Keratinocyte (primary cell): ENCODE results near the gene OR2T8. TPM values are rescaled to one million over a fixed set of nuclear protein-coding genes. Genes with fewer than 3 reads are reported as not detected.
A peak's percentile ranks its signal among the peaks of the same experiment; 100 is the strongest.

Experiments
- DNase-seq: peaks from one replicate; pipeline ENCODE4 v3.0.0-alpha.2; 2011; ENCODE audit warnings: low read depth, missing footprints, low spot score
- FAIRE-seq: peaks from 2 replicates; lab custom pipeline; 2011; peaks lifted over from hg19 to GRCh38; lab: Jason Lieb, UNC
- H2AFZ ChIP-seq: 2 replicates; pipeline ENCODE4 v1.6.0; 2012; ENCODE audit warnings: low read length, control low read depth, inconsistent platforms; ENCODE audit not compliant: control insufficient read depth
- H3K27ac ChIP-seq: 2 replicates; pipeline ENCODE4 v1.5.1; 2011; ENCODE audit warnings: low read length; ENCODE audit not compliant: control insufficient read depth, insufficient read depth
- H3K27me3 ChIP-seq: 3 replicates; pipeline ENCODE4 v1.6.0; 2011; ENCODE audit warnings: low read length; ENCODE audit not compliant: control insufficient read depth, insufficient read depth; ENCODE audit errors: extremely low read depth
- H3K36me3 ChIP-seq, 2 experiments: 2 replicates in 1 of 2; 3 replicates in 1 of 2; pipeline ENCODE4 v1.5.1; 2011; ENCODE audit warnings: low read length in 2 of 2, mild to moderate bottlenecking in 1 of 2; ENCODE audit not compliant: control insufficient read depth in 2 of 2, insufficient read depth in 2 of 2; ENCODE audit errors: extremely low read depth in 1 of 2
- H3K4me1 ChIP-seq: 3 replicates; pipeline ENCODE4 v1.5.1; 2011; ENCODE audit warnings: low read length; ENCODE audit not compliant: control insufficient read depth, insufficient read depth; ENCODE audit errors: extremely low read depth
- H3K4me2 ChIP-seq: 3 replicates; pipeline ENCODE4 v1.6.0; 2011; ENCODE audit warnings: low read depth, low read length; ENCODE audit not compliant: control insufficient read depth, insufficient read depth; ENCODE audit errors: extremely low read depth
- H3K4me3 ChIP-seq, 3 experiments: fragments of 200-600 bp in 1 of 3; sonication (generic) in 1 of 3; 2 replicates in 2 of 3; 3 replicates in 1 of 3; pipeline ENCODE4 v1.5.1; 2011 to 2016; ENCODE audit warnings: low read length in 3 of 3, mild to moderate bottlenecking in 3 of 3, control low read depth in 2 of 3, inconsistent platforms in 1 of 3, low read depth in 1 of 3, mixed read lengths in 1 of 3, mixed run types in 1 of 3, moderate library complexity in 1 of 3; ENCODE audit not compliant: control insufficient read depth in 2 of 3, insufficient read depth in 2 of 3; ENCODE audit errors: extremely low read depth in 1 of 3
- H3K79me2 ChIP-seq: 2 replicates; pipeline ENCODE4 v1.6.0; 2012; ENCODE audit warnings: low read length; ENCODE audit not compliant: control insufficient read depth, insufficient read depth
- H3K9ac ChIP-seq: 3 replicates; pipeline ENCODE4 v1.6.0; 2011; ENCODE audit warnings: low read length; ENCODE audit not compliant: control insufficient read depth, insufficient read depth; ENCODE audit errors: extremely low read depth
- H3K9me1 ChIP-seq: 3 replicates; pipeline ENCODE4 v1.6.0; 2011; ENCODE audit warnings: low read length; ENCODE audit not compliant: control insufficient read depth, insufficient read depth; ENCODE audit errors: extremely low read depth
- H3K9me3 ChIP-seq: 2 replicates; pipeline ENCODE4 v1.5.1; 2012; ENCODE audit warnings: low read depth, low read length; ENCODE audit not compliant: control insufficient read depth
- H4K20me1 ChIP-seq: 3 replicates; pipeline ENCODE4 v1.6.0; 2011; ENCODE audit warnings: low read length; ENCODE audit not compliant: control insufficient read depth, insufficient read depth; ENCODE audit errors: extremely low read depth
- CTCF ChIP-seq, 3 experiments: IDR thresholded peaks in 1 of 3; conservative IDR thresholded peaks in 1 of 3; optimal IDR thresholded peaks in 1 of 3; 2 replicates in 2 of 3; 3 replicates in 1 of 3; pipeline versions ENCODE3 to v1.5.1; 2011; ENCODE audit warnings: low read length in 3 of 3, mild to moderate bottlenecking in 3 of 3, moderate library complexity in 2 of 3, control low read depth in 1 of 3, inconsistent platforms in 1 of 3; ENCODE audit not compliant: insufficient read depth in 2 of 3; ENCODE audit errors: extremely low read depth in 1 of 3
- EZH2 ChIP-seq: IDR thresholded peaks from one replicate; pipeline ENCODE4 v1.6.1; 2012; ENCODE audit warnings: inconsistent platforms, mild to moderate bottlenecking, low read length, moderate library complexity
- dilution Hi-C: fragments of 300-500 bp; cut with MboI; formaldehyde crosslinking; loops from one replicate; pipeline ENCODE4 v1.7.0; 2020; ENCODE audit warnings: low sequenced_read_pairs; ENCODE audit not compliant: extremely low pct_ligation_motif_present
- polyA plus RNA-seq, 5 experiments: library from polyadenylated mRNA; depleted of rRNA in 3 of 5; stranded (reverse) in 3 of 5; stranded (forward) in 1 of 5; unstranded in 1 of 5; fragments of >200 nt; gene quantifications; 1 replicate in 1 of 5; 2 replicates in 3 of 5; 3 replicates in 1 of 5; pipeline versions ENCODE4 v1.2.1 to v1.2.3, GENCODE V29; 2011 to 2012; ENCODE audit warnings: missing spikeins in 2 of 5, low read depth in 1 of 5, low replicate concordance in 1 of 5

Gene OR2T8
- polyA plus RNA-seq, 1 donor (not counting 4 experiments of a cell fraction or from before 2014, with no cell fraction given), result not detected

DNA sequence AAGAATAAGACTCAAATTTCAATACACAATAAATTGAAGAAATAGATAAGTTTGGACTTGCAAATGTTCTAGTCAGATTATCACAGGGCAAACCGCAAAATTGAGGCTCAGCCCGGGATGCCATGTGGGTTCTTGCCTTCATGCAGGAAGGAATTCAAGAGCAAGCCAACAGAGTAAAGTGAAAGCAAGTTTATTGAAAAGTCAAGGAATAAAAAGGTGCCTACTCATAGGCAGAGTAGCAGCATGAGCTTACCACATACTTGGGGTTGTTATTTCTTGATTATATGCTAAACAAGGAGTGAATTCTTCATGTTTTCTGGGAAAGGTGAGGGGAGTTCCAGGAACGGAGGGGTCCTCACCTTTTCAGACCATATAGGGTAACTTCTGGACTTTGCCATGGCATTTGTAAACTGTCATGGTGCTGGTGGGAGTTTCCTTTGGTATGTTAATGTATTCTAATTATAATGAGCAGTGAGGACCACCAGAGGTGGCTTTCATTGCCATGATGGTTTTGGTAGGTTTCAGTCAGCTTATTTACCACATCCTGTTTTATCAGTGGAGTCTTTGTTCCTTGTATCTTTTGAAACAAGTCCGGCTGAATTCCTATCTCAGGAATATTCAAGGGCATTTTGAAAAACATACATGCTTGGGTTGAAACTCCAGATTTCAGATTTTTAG, 43.0 kb downstream of the OR2T8 start:
- TF ChIP-seq EZH2 (no peak), CTCF (optimal IDR thresholded peaks at IDR 0.05 in 1 of 3, IDR thresholded peaks at IDR 0.05 in 1 of 3, conservative IDR thresholded peaks at IDR 0.05 in 1 of 3; ENCODE audit: extremely low read depth in 1 of 3, insufficient read depth in 2 of 3, low read length in 3 of 3) (no peak)
- Histone ChIP-seq H3K27me3 (no peaks in the 10 kb centered on the region), H3K9ac (no peak overlapping the region), H4K20me1 (no peaks in the 10 kb centered on the region), H3K4me3 (no peak overlapping the region), H3K4me2 (no peak overlapping the region), H2AFZ (no peak overlapping the region), H3K79me2 (no peaks in the 10 kb centered on the region), H3K9me3 (no peaks in the 10 kb centered on the region), H3K36me3 (no peaks in the 10 kb centered on the region), H3K9me1 (no peaks in the 10 kb centered on the region), H3K4me1 (peaks cover 5% of the 10 kb centered on the region), H3K27ac (peak overlapping the region; percentile 22)
- dilution Hi-C loops, result no loop called here
- DNase-seq (peak; percentile 11), FAIRE-seq (no peak)

- no peak within 1 kb of the TSS for H2AFZ ChIP-seq
- no peaks in the 10 kb centered on the region for H3K9me1 ChIP-seq
- H3K4me3 ChIP-seq, result no peak within 1 kb of the TSS
- FAIRE-seq, result no peak
- no peak within 1 kb of the TSS for H3K9ac ChIP-seq
- no peaks in the 10 kb centered on the region for H3K9me3 ChIP-seq
- no peak within 1 kb of the TSS for H3K4me2 ChIP-seq
- no peaks in the 10 kb centered on the region for H3K27me3 ChIP-seq
- H3K79me2 ChIP-seq, result no peaks in the 10 kb centered on the region
- TF ChIP-seq CTCF (optimal IDR thresholded peaks at IDR 0.05 in 1 of 3, IDR thresholded peaks at IDR 0.05 in 1 of 3, conservative IDR thresholded peaks at IDR 0.05 in 1 of 3; ENCODE audit: extremely low read depth in 1 of 3, insufficient read depth in 2 of 3, low read length in 3 of 3), result no peak
- TF ChIP-seq EZH2, result no peak
- no peak for DNase-seq
- H4K20me1 ChIP-seq, result no peaks in the 10 kb centered on the region
- no peak within 1 kb of the TSS for H3K27ac ChIP-seq
- dilution Hi-C loops, result no loop called here
- peaks cover 5% of the 10 kb centered on the region for H3K4me1 ChIP-seq
- H3K36me3 ChIP-seq, result no peaks in the 10 kb centered on the region
These were observed 44.9 kb downstream of the OR2T8 start, which contains the start of gene OR2AK2 for GRCh38 chr1:247964933-247965332. Gene OR2AK2, plus strand, starts transcription at chr1:247965233. Its CDS starts 144 bp downstream, at chr1:247965377.
